HG02938 (cell line): ENCODE measurements around the gene CACNA1E.

ENCODE experiments used
- ATAC-seq: cut with Tn5 transposase; IDR thresholded peaks from one replicate; pipeline ENCODE4 v1.9.1; 2021; ENCODE audit warnings: mild to moderate bottlenecking, moderate library complexity; ENCODE audit not compliant: unreplicated experiment

Gene CACNA1E

GRCh38 chr1:181748013-181748412, 264.7 kb downstream of the CACNA1E start:
- no peak for ATAC-seq

GRCh38 chr1:181754103-181754502, 270.8 kb downstream of the CACNA1E start:
- ATAC-seq = no peak

- ATAC-seq = no peak
Measured at GRCh38 chr1:181759481-181759880, 276.2 kb downstream of the CACNA1E start.

DNA sequence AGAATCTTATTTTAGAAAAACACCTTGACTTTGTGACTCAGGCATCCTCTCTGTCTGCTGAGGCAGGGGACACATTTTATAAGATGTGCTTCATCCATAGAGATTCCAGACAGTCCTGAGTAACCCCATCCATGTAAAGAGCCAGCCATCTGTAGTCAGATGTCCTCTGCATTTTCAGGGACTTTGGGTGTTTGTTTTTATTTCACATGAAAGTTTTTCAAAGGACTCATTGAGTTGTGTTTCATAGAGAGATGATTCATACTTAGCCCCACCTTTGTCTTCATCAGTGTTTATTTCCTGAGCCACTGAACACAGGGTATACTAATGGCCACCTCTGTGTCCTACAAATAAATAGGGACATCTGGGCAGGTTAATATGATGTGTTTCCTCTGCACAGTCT, 280.4 kb downstream of the CACNA1E start:
- ATAC-seq = no peak

- no peak for ATAC-seq
Measured at GRCh38 chr1:181765451-181766026, 282.2 kb downstream of the CACNA1E start.

- ATAC-seq = no peak
Measured at GRCh38 chr1:181767001-181767708, 283.8 kb downstream of the CACNA1E start.

- peak; percentile 79 for ATAC-seq
Measured at GRCh38 chr1:181768211-181768929, 285.1 kb downstream of the CACNA1E start.

GRCh38 chr1:181768930-181769280, 285.6 kb downstream of the CACNA1E start:
- no peak for ATAC-seq

DNA sequence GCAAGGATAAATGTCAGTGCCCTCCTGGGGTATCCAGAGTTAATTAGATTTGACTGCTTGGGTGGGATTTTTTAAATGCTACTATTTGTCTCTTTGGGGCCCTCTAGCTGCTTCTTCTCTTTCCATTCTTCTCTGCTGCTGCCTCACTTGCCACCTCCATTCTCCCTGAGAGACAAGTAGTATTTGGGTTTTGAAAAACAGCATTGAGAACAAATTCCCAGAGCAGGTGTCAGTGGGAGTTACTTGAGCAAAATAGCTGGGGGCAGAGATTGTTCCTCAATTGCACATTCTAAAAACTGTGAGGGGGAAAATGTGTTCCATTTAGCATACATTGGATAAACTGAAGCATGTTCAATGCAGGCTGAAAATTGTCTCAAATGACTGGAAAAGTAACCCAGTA, 286.5 kb downstream of the CACNA1E start:
- no peak for ATAC-seq

- ATAC-seq = no peak
Measured at GRCh38 chr1:181772714-181773113, 289.4 kb downstream of the CACNA1E start.

DNA sequence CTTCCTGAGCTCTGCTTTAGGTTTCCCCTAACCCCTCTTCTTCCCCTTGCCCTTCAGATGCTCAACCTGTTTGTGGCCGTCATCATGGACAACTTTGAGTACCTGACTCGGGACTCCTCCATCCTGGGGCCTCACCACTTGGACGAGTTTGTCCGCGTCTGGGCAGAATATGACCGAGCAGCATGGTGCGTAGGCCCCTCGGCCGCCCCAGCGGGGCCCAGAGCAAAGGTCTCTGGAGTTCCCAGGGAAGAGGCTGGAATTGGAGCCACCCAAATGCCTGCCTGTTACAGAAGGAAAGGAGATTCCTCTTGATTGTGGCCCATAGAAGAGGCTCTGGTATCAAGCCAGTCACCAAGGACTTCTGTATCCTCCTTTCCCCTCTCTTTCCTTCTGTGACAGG, 292.7 kb downstream of the CACNA1E start:
- no peak for ATAC-seq

- ATAC-seq = no peak
Measured at GRCh38 chr1:181777286-181777685, 294.0 kb downstream of the CACNA1E start.

DNA sequence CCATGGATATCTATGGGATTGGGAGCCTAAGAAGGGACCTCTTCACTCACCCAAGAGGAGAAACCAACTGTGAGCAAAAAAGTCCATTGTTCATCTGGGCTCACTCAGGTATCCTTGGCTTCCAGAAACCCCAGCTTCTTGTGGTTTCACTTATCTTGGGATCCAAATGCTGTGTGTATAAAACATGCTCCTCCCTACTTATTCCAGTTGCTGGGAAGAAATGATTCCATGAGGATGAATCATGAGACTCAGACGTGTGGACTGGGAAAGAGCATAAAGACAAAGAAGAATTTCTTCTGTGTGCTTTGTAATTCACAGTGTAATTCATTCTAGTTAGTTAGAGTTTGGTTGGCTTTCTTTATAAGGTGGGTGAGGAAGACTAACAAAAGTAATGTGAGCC, 294.5 kb downstream of the CACNA1E start:
- no peak for ATAC-seq

DNA sequence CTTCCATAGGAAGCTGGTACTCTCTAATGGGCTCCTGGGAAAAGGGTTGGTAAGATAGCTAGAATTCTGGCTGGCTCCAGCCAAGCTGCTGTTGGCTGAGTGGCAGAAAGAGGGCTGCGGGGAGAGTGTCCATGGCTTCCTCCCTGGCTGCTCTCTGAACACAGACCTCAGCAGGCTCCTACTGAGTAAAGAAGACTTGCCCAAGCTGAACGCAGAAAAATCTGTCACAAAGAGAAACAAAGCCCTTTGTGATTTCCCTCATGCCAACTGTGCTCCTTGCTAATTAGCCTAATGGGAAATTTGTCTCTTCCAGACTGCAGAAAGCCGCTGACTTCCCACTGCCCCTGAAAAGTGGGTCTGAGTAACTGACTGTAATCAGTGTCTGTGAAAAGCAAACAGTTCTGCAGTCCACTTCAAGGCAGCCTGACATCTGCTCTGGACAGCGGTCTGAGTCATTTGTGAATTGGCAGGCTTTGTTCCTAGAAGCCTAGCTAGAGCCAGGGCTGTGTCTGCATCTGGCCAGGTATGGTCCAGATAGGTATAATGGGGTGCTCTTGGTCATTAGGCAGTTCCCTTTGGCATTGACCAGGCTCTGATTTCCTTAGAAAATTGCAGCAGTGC, 295.4 kb downstream of the CACNA1E start:
- ATAC-seq = no peak

GRCh38 chr1:181779343-181779742, 296.0 kb downstream of the CACNA1E start:
- ATAC-seq = no peak

DNA sequence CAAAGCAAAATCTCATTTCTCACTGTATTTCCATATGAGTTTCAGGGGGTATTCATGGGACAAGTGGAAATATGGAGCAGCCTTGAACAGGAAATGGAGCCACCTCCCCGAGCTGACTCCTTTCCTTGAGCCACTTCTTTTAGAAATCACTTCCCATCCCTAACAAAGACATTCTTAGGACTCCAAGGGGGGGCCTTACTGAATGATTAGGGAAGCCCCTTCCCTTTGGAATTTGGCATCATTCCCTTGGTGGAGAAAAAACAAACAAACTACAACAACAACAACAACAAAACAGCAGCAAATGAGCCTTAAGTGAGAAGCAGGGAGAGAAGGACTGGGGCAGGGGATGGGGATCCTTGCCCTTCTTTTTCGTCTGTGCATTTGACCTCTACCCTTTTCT, 299.9 kb downstream of the CACNA1E start:
- ATAC-seq = no peak

GRCh38 chr1:181784039-181784683, 300.8 kb downstream of the CACNA1E start:
- no peak for ATAC-seq

DNA sequence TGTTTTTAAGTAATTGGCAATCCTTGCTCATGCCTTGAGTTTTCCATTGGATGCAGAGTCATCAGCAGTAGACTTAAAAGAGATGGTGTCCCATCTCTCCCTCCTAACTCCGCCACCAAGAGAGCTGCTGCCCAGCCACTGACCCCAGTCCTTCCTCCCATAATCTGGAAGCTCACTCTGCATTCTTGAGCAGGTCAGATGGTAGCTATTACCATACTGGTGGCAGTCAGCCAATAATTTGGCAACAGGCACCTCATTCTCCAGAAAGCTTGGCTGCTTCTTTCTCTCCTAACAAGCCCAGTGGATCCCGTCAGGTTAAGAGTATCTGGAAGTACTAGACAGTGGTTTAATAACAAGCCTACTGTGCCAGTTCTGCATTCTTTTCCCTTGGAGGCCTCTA, 306.1 kb downstream of the CACNA1E start:
- ATAC-seq = no peak

- ATAC-seq = no peak
Measured at GRCh38 chr1:181791721-181792120, 308.4 kb downstream of the CACNA1E start.

GRCh38 chr1:181793831-181794230, 310.5 kb downstream of the CACNA1E start:
- no peak for ATAC-seq

DNA sequence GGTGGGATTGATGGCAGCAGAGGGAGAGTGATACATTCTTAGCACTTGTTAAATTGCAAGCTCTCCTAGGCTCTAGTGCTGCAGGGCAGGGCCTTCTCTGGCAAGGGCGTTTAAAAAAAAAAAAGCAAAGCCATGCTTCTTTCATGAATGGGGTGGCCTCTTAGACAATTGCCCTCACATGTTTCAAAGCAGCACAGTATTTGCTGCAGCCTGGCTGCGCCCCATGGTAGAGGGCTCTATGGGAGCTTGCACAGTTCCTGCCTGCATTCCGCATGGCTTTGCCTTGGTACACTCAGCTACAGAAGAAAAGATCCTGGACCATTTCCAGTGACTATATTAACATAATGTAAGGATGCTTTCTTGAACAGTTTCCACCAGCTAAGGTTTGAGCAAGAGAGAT, 311.0 kb downstream of the CACNA1E start:
- no peak for ATAC-seq
